ENCODE measurements around the gene SLC16A5.

DNA sequence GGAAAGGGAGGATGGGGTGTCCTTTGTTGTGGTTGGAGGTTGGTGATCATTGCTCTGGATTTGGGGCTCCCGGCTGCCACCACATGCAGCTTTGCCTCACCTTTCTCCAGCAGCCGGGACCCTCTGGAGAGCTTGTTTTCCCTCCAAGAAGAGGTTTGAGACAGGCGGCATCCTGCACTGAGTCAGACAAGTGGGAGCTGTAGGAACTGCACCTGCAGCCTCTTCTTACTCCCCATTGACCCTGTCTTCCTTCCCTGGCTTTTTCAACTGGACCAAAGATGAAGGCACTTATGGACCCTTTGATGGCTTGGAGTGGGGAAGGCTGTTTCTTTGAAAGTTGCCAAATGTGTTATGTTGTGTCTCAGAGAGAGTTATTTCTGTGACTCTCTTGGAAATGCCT is 24.1 kb upstream of the SLC16A5 start:
- TF ChIP-seq, protein P1, sequence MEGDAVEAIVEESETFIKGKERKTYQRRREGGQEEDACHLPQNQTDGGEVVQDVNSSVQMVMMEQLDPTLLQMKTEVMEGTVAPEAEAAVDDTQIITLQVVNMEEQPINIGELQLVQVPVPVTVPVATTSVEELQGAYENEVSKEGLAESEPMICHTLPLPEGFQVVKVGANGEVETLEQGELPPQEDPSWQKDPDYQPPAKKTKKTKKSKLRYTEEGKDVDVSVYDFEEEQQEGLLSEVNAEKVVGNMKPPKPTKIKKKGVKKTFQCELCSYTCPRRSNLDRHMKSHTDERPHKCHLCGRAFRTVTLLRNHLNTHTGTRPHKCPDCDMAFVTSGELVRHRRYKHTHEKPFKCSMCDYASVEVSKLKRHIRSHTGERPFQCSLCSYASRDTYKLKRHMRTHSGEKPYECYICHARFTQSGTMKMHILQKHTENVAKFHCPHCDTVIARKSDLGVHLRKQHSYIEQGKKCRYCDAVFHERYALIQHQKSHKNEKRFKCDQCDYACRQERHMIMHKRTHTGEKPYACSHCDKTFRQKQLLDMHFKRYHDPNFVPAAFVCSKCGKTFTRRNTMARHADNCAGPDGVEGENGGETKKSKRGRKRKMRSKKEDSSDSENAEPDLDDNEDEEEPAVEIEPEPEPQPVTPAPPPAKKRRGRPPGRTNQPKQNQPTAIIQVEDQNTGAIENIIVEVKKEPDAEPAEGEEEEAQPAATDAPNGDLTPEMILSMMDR (IDR thresholded peaks at IDR 0.05), result no peak
- no peak for TF ChIP-seq POLR2A (IDR thresholded peaks at IDR 0.05)
